GM12892 (cell line): ENCODE measurements around the gene WDR7.

ENCODE experiments used
- POLR2A ChIP-seq: IDR thresholded peaks from 2 replicates; pipeline ENCODE4 v1.6.1; 2011; ENCODE audit warnings: low read depth, low read length, control low read depth
- POLR2AphosphoS5 ChIP-seq: IDR thresholded peaks from 2 replicates; pipeline ENCODE4 v1.6.1; 2011; ENCODE audit warnings: low read depth, low read length, control low read depth

DNA sequence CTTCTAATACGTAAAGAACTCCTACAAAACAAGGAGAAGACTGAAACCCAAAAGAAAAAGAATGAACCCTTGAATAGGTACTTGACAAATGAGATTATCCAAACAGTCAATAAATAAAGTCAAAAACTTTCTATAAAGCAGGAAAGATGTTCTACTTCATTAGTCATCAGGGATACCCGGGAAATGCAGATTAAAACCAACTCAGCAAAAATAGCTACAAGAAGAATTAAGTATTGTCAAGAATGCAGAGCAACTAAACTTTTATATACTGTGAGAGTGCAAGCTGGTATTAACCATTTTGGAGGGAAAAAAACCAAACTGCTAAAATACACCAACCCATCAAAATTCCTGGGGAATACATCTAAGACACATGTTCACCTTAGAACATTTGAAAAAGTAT, 23.2 kb upstream of the WDR7 start:
- no peak for TF ChIP-seq POLR2A
- TF ChIP-seq POLR2AphosphoS5, result no peak
